SH-SY5Y (cell line): ENCODE data around the gene CRAMP1.

Experiments used
- GATA2 ChIP-seq: IDR thresholded peaks from 2 replicates; pipeline ENCODE4 v1.6.1; 2011; ENCODE audit warnings: mild to moderate bottlenecking, low read depth, low read length
- GATA3 ChIP-seq: IDR thresholded peaks from 2 replicates; pipeline ENCODE4 v1.6.1; 2011; ENCODE audit warnings: low read depth, mild to moderate bottlenecking, low read length, moderate library complexity

DNA sequence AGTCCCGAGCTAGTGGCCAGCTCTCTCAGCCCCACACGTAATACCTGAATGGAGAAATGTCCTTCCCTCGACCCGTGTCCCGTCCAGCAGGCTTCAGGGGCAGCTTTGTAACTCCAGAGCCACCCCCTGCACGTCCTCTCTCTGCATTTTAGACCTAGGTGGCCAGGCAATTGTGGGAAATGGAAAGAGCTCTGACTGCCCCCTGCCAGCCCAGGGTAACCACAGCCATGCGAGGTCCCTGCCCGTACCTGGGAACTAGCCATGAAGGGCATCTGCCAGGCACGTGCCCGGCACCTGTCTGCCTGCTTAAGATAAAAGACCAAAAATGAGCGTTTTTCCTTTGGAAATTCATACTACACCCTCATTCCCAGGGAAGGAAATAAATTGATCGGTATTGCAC, 103.1 kb downstream of the CRAMP1 start:
- TF ChIP-seq GATA2 (no peak), GATA3 (no peak)
